ENCODE data around the gene CALHM1.

CALHM1 gene

GRCh38 chr10:103480521-103480920, 21.8 kb upstream of the CALHM1 start:
- no peak overlapping the region for H3K4me3 ChIP-seq (ENCODE audit: low read depth, low read length)
- DNase-seq (ENCODE audit: low read depth), result no peak
- TF ChIP-seq CTCF (IDR thresholded peaks at IDR 0.05; ENCODE audit: low read depth, low read length, missing control alignments), result no peak

GRCh38 chr10:103479135-103479534, 20.4 kb upstream of the CALHM1 start, which contains the start of gene CALHM3:
Gene CALHM3, minus strand, starts transcription at chr10:103479240. Its CDS starts 208 bp downstream, at chr10:103479032.
- H3K4me3 ChIP-seq (ENCODE audit: low read depth, low read length), result no peak within 1 kb of the TSS
- no peak for DNase-seq (ENCODE audit: low read depth)
- no peak for TF ChIP-seq CTCF (IDR thresholded peaks at IDR 0.05; ENCODE audit: low read depth, low read length, missing control alignments)

GRCh38 chr10:103478671-103479070, 20.0 kb upstream of the CALHM1 start:
- no peak overlapping the region for H3K4me3 ChIP-seq (ENCODE audit: low read depth, low read length)
- TF ChIP-seq CTCF (IDR thresholded peaks at IDR 0.05; ENCODE audit: low read depth, low read length, missing control alignments), result no peak
- no peak for DNase-seq (ENCODE audit: low read depth)

- TF ChIP-seq CTCF (IDR thresholded peaks at IDR 0.05; ENCODE audit: low read depth, low read length, missing control alignments), result peak; percentile 79
- peak; percentile 35 for DNase-seq (ENCODE audit: low read depth)
- no peak overlapping the region for H3K4me3 ChIP-seq (ENCODE audit: low read depth, low read length)
Measured at GRCh38 chr10:103476046-103476768, 17.5 kb upstream of the CALHM1 start.

- no peak for TF ChIP-seq CTCF (IDR thresholded peaks at IDR 0.05; ENCODE audit: low read depth, low read length, missing control alignments)
- H3K4me3 ChIP-seq (ENCODE audit: low read depth, low read length), result no peak overlapping the region
- DNase-seq (ENCODE audit: low read depth), result no peak
Measured at GRCh38 chr10:103475437-103475836, 16.7 kb upstream of the CALHM1 start.

GRCh38 chr10:103474077-103474476, 15.4 kb upstream of the CALHM1 start:
- TF ChIP-seq CTCF (IDR thresholded peaks at IDR 0.05; ENCODE audit: low read depth, low read length, missing control alignments), result no peak
- H3K4me3 ChIP-seq (ENCODE audit: low read depth, low read length), result no peak overlapping the region
- no peak for DNase-seq (ENCODE audit: low read depth)

GRCh38 chr10:103473261-103473671, 14.6 kb upstream of the CALHM1 start:
- no peak for TF ChIP-seq CTCF (IDR thresholded peaks at IDR 0.05; ENCODE audit: low read depth, low read length, missing control alignments)
- no peak for DNase-seq (ENCODE audit: low read depth)
- no peak overlapping the region for H3K4me3 ChIP-seq (ENCODE audit: low read depth, low read length)
